Neural progenitor cell (in vitro differentiated cells): ENCODE measurements around the gene FSCN2. TPM values are rescaled to one million over a fixed set of nuclear protein-coding genes. Genes with fewer than 3 reads are reported as not detected.

ENCODE experiments used
- DNase-seq: peaks from one replicate; pipeline ENCODE4 v3.0.0-alpha.2; 2016; ENCODE audit warnings: low spot score
- H2AFZ ChIP-seq: fragments of 200-600 bp; sonication (generic); replicated peaks from 2 replicates; pipeline ENCODE4 v1.6.1; 2016; ENCODE audit warnings: antibody characterized with exemption
- H3F3A ChIP-seq: fragments of 200-600 bp; sonication (generic); 2 replicates; pipeline ENCODE4 v1.6.1; 2016; ENCODE audit warnings: antibody characterized with exemption, low read depth
- H3K27ac ChIP-seq: fragments of 200-600 bp; sonication (generic); 2 replicates; pipeline ENCODE4 v1.5.1; 2016; ENCODE audit warnings: mild to moderate bottlenecking
- H3K27me3 ChIP-seq: fragments of 200-600 bp; sonication (generic); 2 replicates; pipeline ENCODE4 v1.6.1; 2016; ENCODE audit warnings: mild to moderate bottlenecking, moderate library complexity
- H3K36me3 ChIP-seq: fragments of 200-600 bp; sonication (generic); 2 replicates; pipeline ENCODE4 v1.5.1; 2016
- H3K4me1 ChIP-seq: fragments of 200-600 bp; sonication (generic); 2 replicates; pipeline ENCODE4 v1.6.1; 2016; ENCODE audit warnings: mixed run types
- H3K4me2 ChIP-seq: fragments of 200-600 bp; sonication (generic); 2 replicates; pipeline ENCODE4 v1.6.1; 2016
- H3K4me3 ChIP-seq: fragments of 200-600 bp; sonication (generic); 2 replicates; pipeline ENCODE4 v1.5.1; 2016
- H3K79me2 ChIP-seq: fragments of 200-600 bp; sonication (generic); 2 replicates; pipeline ENCODE4 v1.6.1; 2016; ENCODE audit warnings: low read depth
- H3K9ac ChIP-seq: fragments of 200-600 bp; sonication (generic); 2 replicates; pipeline ENCODE4 v1.6.1; 2016
- H3K9me3 ChIP-seq: fragments of 200-600 bp; sonication (generic); 2 replicates; pipeline ENCODE4 v1.5.1; 2016; ENCODE audit warnings: low read depth
- H4K20me1 ChIP-seq: fragments of 200-600 bp; sonication (generic); 2 replicates; pipeline ENCODE4 v1.6.1; 2016; ENCODE audit warnings: low read depth
- H3K27ac Mint-ChIP-seq: 3 replicates; pipeline ENCODE4 v1.8.0; 2021; ENCODE audit warnings: mixed read lengths
- H3K27me3 Mint-ChIP-seq: 2 replicates; pipeline ENCODE4 v1.8.0; 2022; ENCODE audit warnings: low read depth, mild to moderate bottlenecking, inconsistent platforms, moderate library complexity, mixed read lengths; ENCODE audit not compliant: insufficient read depth
- H3K36me3 Mint-ChIP-seq: 3 replicates; pipeline ENCODE4 v1.8.0; 2021; ENCODE audit warnings: mixed read lengths
- H3K4me1 Mint-ChIP-seq: 3 replicates; pipeline ENCODE4 v1.8.0; 2021; ENCODE audit warnings: mixed read lengths
- H3K4me3 Mint-ChIP-seq: 3 replicates; pipeline ENCODE4 v1.8.0; 2021; ENCODE audit warnings: mild to moderate bottlenecking, moderate library complexity, mixed read lengths
- H3K9me3 Mint-ChIP-seq: 3 replicates; pipeline ENCODE4 v1.8.0; 2020; ENCODE audit warnings: mixed read lengths
- EZH2 ChIP-seq: fragments of 200-600 bp; sonication (generic); IDR thresholded peaks from 2 replicates; pipeline ENCODE4 v1.6.1; 2017; ENCODE audit warnings: antibody characterized with exemption, mild to moderate bottlenecking, moderate library complexity
- EZH2phosphoT487 ChIP-seq: fragments of 200-600 bp; sonication (generic); IDR thresholded peaks from 2 replicates; pipeline ENCODE4 v1.6.1; 2017; ENCODE audit warnings: antibody characterized with exemption
- total RNA-seq: library from RNA; depleted of rRNA; stranded (reverse); fragments of >200 nt; gene quantifications from 2 replicates; pipeline ENCODE4 v1.2.3, GENCODE V29; 2015; ENCODE audit warnings: low replicate concordance
- TF ChIP-seq, protein P1 (sequence below): fragments of 200-600 bp; sonication (generic); IDR thresholded peaks from 2 replicates; pipeline ENCODE4 v1.5.1; 2017; ENCODE audit warnings: antibody characterized with exemption, mild to moderate bottlenecking

The FSCN2 gene
- total RNA-seq, 1 donor from 2014 or later = not detected

DNA sequence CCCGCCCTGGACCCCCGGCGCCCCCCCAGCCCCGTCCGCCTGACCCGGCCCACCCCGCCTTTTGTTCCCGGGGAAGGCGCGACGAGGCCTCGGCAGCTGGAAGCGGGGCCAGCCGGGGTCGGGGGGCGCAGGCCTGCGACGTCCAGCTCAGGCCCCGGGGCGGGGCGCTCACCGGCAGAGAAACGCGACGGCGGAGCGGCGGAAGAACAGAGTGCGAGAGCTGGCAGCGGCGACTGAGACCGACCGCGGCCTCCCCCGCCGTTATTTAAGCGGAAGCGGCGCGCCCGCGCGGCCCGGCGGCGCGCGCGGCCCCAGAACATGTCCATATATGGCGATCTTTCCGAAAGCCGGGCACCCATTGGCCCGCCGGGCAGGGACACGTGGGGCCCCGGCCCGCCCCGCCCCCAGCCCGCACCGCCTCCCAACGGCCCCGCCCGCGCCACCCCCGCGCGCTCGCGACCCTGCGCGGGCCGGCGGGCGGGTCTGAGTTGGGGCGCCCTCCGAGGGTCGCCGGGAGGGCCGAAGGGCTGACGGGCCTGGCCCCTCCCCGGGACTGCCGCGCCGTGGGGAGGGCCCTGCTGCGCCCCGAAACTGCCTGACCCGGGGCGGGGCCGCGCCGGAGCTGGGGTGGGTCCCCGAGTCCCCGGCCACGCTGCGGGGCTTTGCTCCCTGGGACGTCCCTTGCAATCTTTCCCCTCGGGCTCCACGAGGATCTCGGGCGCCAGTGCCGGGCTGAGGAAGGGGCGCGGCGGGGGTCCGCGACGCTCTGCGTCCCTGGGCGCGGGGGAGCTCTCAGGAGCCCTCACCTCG, 15.4 kb upstream of the FSCN2 start, which contains the start of gene ACTG1:
Gene ACTG1 (minus strand): TSS at position 238 of the 810 bp plus-strand sequence. CDS start 445 bp downstream, outside the sequence.
- Histone ChIP-seq H3K9ac (peak within 1 kb of the TSS; percentile 93), H3K79me2 (peaks cover 47% of the 10 kb centered on the region), H4K20me1 (peaks cover 64% of the 10 kb centered on the region), H3K36me3 (no peaks in the 10 kb centered on the region), H3K27me3 (peaks cover 37% of the 10 kb centered on the region), H3K4me2 (peak within 1 kb of the TSS; percentile 99), H3K4me3 (peak within 1 kb of the TSS; percentile 98), H3K4me1 (peaks cover 23% of the 10 kb centered on the region), H3K27ac (peak within 1 kb of the TSS; percentile 84), H3K9me3 (no peaks in the 10 kb centered on the region), H3F3A (peaks cover 76% of the 10 kb centered on the region), H2AFZ (no peak within 1 kb of the TSS)
- Mint-ChIP-seq H3K9me3 (peaks cover 8% of the 10 kb centered on the region), H3K4me3 (peak within 1 kb of the TSS; percentile 98), H3K4me1 (peaks cover 49% of the 10 kb centered on the region), H3K27ac (peak within 1 kb of the TSS; percentile 98), H3K36me3 (peaks cover 37% of the 10 kb centered on the region), H3K27me3 (peaks cover 41% of the 10 kb centered on the region)
- peak; percentile 97 for DNase-seq
- TF ChIP-seq EZH2phosphoT487 (no peak), EZH2 (no peak)
- TF ChIP-seq, protein P1, sequence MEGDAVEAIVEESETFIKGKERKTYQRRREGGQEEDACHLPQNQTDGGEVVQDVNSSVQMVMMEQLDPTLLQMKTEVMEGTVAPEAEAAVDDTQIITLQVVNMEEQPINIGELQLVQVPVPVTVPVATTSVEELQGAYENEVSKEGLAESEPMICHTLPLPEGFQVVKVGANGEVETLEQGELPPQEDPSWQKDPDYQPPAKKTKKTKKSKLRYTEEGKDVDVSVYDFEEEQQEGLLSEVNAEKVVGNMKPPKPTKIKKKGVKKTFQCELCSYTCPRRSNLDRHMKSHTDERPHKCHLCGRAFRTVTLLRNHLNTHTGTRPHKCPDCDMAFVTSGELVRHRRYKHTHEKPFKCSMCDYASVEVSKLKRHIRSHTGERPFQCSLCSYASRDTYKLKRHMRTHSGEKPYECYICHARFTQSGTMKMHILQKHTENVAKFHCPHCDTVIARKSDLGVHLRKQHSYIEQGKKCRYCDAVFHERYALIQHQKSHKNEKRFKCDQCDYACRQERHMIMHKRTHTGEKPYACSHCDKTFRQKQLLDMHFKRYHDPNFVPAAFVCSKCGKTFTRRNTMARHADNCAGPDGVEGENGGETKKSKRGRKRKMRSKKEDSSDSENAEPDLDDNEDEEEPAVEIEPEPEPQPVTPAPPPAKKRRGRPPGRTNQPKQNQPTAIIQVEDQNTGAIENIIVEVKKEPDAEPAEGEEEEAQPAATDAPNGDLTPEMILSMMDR = no peak

DNA sequence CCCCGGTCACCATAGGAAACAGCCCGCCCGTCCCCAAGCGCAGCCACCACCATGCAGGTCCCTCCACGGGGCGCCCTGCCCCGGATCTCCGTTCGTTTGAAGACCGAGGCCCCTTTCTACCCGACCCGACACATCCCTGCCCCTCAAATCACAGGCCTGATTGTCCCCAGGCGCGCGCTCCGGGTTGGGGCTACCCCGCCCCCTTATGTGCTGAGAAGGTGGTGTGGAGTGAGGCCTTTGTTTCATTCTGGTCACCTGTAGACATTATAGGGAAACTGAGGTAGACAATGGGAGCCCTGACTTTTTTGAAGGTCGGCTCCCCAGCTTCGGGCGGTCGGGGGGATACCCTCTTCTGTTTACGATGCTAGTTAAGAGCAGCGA, 14.8 kb upstream of the FSCN2 start:
- no peak for TF ChIP-seq EZH2
- no peak for TF ChIP-seq EZH2phosphoT487
- TF ChIP-seq, protein P1 = no peak
- peaks cover 69% of the 10 kb centered on the region for H4K20me1 ChIP-seq
- peak overlapping the region; percentile 99 for H3K4me2 ChIP-seq
- H3K4me3 ChIP-seq = peak overlapping the region; percentile 98
- H3K4me1 Mint-ChIP-seq = peaks cover 54% of the 10 kb centered on the region
- H3F3A ChIP-seq = peaks cover 78% of the 10 kb centered on the region
- peaks cover 47% of the 10 kb centered on the region for H3K79me2 ChIP-seq
- H3K9me3 Mint-ChIP-seq = peaks cover 7% of the 10 kb centered on the region
- H3K9me3 ChIP-seq = no peaks in the 10 kb centered on the region
- peak overlapping the region; percentile 98 for H3K27ac Mint-ChIP-seq
- peaks cover 43% of the 10 kb centered on the region for H3K27me3 ChIP-seq
- peaks cover 27% of the 10 kb centered on the region for H3K4me1 ChIP-seq
- H3K9ac ChIP-seq = no peak overlapping the region
- no peaks in the 10 kb centered on the region for H3K36me3 ChIP-seq
- peaks cover 36% of the 10 kb centered on the region for H3K36me3 Mint-ChIP-seq
- H2AFZ ChIP-seq = no peak overlapping the region
- H3K27me3 Mint-ChIP-seq = peaks cover 40% of the 10 kb centered on the region
- H3K27ac ChIP-seq = no peak overlapping the region
- peak overlapping the region; percentile 91 for H3K4me3 Mint-ChIP-seq
- DNase-seq = peak; percentile 87

DNA sequence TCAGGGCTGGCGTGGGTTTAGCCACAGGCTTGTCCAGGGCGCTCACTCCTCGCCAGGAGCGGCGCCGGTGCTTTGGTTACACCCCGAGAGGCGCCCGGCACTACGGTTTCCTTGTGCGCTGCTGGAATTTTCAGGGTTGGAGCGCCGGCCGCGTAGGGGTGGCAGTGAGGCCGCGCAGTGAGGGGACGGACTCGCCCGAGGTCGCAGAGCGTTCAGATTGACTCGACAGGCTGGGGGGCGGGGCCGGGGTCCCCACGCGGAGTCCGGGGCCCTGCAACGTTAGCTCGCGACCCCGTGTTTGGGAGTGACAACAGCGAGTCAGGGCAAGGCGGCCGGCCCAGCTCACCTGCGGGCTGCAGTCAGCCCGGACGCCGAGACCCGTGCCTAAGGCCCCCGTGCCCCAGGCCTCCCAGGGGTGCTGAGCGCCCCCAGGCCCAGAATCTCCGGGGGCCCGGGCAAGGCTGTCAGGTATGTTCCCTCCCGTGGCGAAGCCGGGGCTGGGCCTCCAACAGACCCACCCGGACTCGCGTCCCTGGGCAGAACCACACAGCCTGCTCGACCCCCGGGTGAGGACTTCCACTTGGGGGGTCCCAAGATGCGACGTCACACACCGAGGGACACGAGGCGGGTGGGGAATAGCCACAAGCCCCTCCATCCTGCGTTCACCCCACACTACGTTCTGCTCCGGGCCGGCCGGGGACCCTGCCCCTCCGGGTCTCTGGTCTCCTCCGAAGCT, 14.3 kb upstream of the FSCN2 start:
- peaks cover 47% of the 10 kb centered on the region for H3K79me2 ChIP-seq
- peaks cover 33% of the 10 kb centered on the region for H3K4me1 ChIP-seq
- H3K4me3 Mint-ChIP-seq = peak overlapping the region; percentile 91
- H3K9ac ChIP-seq = no peak overlapping the region
- H3K36me3 ChIP-seq = no peaks in the 10 kb centered on the region
- H3K4me2 ChIP-seq = peak overlapping the region; percentile 99
- peaks cover 49% of the 10 kb centered on the region for H3K27me3 ChIP-seq
- H3K36me3 Mint-ChIP-seq = peaks cover 32% of the 10 kb centered on the region
- no peaks in the 10 kb centered on the region for H3K9me3 ChIP-seq
- TF ChIP-seq, protein P1 = peak; percentile 3
- no peak for TF ChIP-seq EZH2
- peaks cover 37% of the 10 kb centered on the region for H3K27me3 Mint-ChIP-seq
- peak; percentile 85 for DNase-seq
- peaks cover 78% of the 10 kb centered on the region for H3F3A ChIP-seq
- peaks cover 69% of the 10 kb centered on the region for H4K20me1 ChIP-seq
- no peak overlapping the region for H3K27ac ChIP-seq
- H3K4me3 ChIP-seq = peak overlapping the region; percentile 98
- peaks cover 7% of the 10 kb centered on the region for H3K9me3 Mint-ChIP-seq
- no peak overlapping the region for H2AFZ ChIP-seq
- H3K4me1 Mint-ChIP-seq = peaks cover 54% of the 10 kb centered on the region
- peak overlapping the region; percentile 98 for H3K27ac Mint-ChIP-seq
